ENCODE data around the gene TRAF2. TPM values are rescaled to one million over a fixed set of nuclear protein-coding genes. Genes with fewer than 3 reads are reported as not detected.

TRAF2 gene
- total RNA-seq, 1 experiment from 2014 or later, result 11.5 TPM

GRCh38 chr9:136963751-136964150 is 77.4 kb downstream of the TRAF2 start:
- intact Hi-C loops (cut with micrococcal nuclease), result no loop called here
- DNase-seq (no peak), ATAC-seq (no peak)
- Histone ChIP-seq H3K4me3 (ENCODE audit: low read length) (no peak overlapping the region), H3K79me2 (ENCODE audit: low read length) (no peaks in the 10 kb centered on the region), H4K20me1 (ENCODE audit: low read length) (no peaks in the 10 kb centered on the region), H3K4me2 (ENCODE audit: low read length) (no peak overlapping the region), H3K27me3 (ENCODE audit: low read length) (no peaks in the 10 kb centered on the region), H3K9me3 (ENCODE audit: low read length) (no peaks in the 10 kb centered on the region), H3K4me1 (ENCODE audit: insufficient read depth, low read length) (peaks cover 8% of the 10 kb centered on the region), H3K9ac (ENCODE audit: low read length) (no peak overlapping the region), H3K9me2 (replicated peaks; ENCODE audit: low read length) (no peaks in the 10 kb centered on the region), H2AFZ (ENCODE audit: low read length) (no peak overlapping the region), H3K36me3 (ENCODE audit: low read depth, low read length) (no peaks in the 10 kb centered on the region), H3K27ac (ENCODE audit: low read length) (no peak overlapping the region), H3F3A (ENCODE audit: low read length, unreplicated experiment) (no peaks in the 10 kb centered on the region)
- no TSS peak for BruUV-seq (replicated peaks)
- TF ChIP-seq EZH2phosphoT487 (IDR thresholded peaks at IDR 0.05; ENCODE audit: borderline replicate concordance, low read length) (no peak), EZH2 (IDR thresholded peaks at IDR 0.05; ENCODE audit: low read length, unreplicated experiment) (no peak)
- TF ChIP-seq, protein P1, sequence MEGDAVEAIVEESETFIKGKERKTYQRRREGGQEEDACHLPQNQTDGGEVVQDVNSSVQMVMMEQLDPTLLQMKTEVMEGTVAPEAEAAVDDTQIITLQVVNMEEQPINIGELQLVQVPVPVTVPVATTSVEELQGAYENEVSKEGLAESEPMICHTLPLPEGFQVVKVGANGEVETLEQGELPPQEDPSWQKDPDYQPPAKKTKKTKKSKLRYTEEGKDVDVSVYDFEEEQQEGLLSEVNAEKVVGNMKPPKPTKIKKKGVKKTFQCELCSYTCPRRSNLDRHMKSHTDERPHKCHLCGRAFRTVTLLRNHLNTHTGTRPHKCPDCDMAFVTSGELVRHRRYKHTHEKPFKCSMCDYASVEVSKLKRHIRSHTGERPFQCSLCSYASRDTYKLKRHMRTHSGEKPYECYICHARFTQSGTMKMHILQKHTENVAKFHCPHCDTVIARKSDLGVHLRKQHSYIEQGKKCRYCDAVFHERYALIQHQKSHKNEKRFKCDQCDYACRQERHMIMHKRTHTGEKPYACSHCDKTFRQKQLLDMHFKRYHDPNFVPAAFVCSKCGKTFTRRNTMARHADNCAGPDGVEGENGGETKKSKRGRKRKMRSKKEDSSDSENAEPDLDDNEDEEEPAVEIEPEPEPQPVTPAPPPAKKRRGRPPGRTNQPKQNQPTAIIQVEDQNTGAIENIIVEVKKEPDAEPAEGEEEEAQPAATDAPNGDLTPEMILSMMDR (conservative IDR thresholded peaks at IDR 0.05; ENCODE audit: low read depth, low read length), result no peak
- ChIA-PET POLR2A (ENCODE audit: unreplicated experiment) (no interaction called here), CTCF (no interaction called here)

DNA sequence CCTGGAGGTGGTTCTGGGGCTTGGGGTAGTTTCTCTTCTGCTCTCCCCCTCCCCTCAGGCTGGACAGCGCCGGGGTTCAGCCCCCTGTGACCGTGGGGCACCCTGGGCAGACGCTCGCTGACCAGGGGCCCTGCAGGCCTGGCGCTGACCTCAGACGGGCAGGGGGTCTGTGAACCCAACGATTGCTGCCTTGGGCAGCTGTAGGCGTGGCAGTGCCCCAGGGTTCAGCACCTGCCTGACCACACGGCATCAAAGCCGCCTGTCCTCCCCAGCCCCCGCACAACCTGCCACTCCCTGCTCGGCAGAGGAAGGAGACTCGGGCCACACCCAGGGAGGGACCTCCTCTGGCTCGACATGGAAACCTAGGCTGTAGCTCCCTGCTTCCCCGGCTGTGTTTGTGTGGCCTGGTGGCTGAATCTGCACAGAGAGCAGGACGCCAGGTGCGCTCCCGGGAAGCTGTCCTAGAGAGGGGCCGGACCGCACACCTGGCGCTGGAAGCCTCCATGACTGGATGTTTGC is 77.9 kb downstream of the TRAF2 start:
- DNase-seq (peak; percentile 18), ATAC-seq (peak; percentile 76)
- POLR2A ChIA-PET (ENCODE audit: unreplicated experiment), result no interaction called here
- no TSS peak for BruUV-seq (replicated peaks)
- Histone ChIP-seq H4K20me1 (ENCODE audit: low read length) (no peaks in the 10 kb centered on the region), H3K4me3 (ENCODE audit: low read length) (no peak overlapping the region), H3K27ac (ENCODE audit: low read length) (no peak overlapping the region), H3K79me2 (ENCODE audit: low read length) (no peaks in the 10 kb centered on the region), H3K9me3 (ENCODE audit: low read length) (no peaks in the 10 kb centered on the region), H3K9ac (ENCODE audit: low read length) (no peak overlapping the region), H3K4me2 (ENCODE audit: low read length) (peak overlapping the region; percentile 54), H2AFZ (ENCODE audit: low read length) (peak overlapping the region; percentile 55), H3K36me3 (ENCODE audit: low read depth, low read length) (no peaks in the 10 kb centered on the region), H3K27me3 (ENCODE audit: low read length) (no peaks in the 10 kb centered on the region), H3K4me1 (ENCODE audit: insufficient read depth, low read length) (peaks cover 8% of the 10 kb centered on the region), H3F3A (ENCODE audit: low read length, unreplicated experiment) (no peaks in the 10 kb centered on the region), H3K9me2 (replicated peaks; ENCODE audit: low read length) (no peaks in the 10 kb centered on the region)
- no peak for TF ChIP-seq EZH2 (IDR thresholded peaks at IDR 0.05; ENCODE audit: low read length, unreplicated experiment)
- TF ChIP-seq, protein P1 (conservative IDR thresholded peaks at IDR 0.05; ENCODE audit: low read depth, low read length), result no peak
- no peak for TF ChIP-seq EZH2phosphoT487 (IDR thresholded peaks at IDR 0.05; ENCODE audit: borderline replicate concordance, low read length)
- CTCF ChIA-PET, result interaction anchor here (0.5 to 0.7 kb wide), 2 partner anchors 11 to 16 kb away, joined by 3 to 7 read pairs; no protein-coding TSS in a partner anchor
- intact Hi-C loops (cut with micrococcal nuclease), result no loop called here

GRCh38 chr9:136964833-136965422 is 78.6 kb downstream of the TRAF2 start:
- Histone ChIP-seq H3K27me3 (ENCODE audit: low read length) (no peaks in the 10 kb centered on the region), H3K4me1 (ENCODE audit: insufficient read depth, low read length) (peaks cover 8% of the 10 kb centered on the region), H3K79me2 (ENCODE audit: low read length) (no peaks in the 10 kb centered on the region), H3K27ac (ENCODE audit: low read length) (no peak overlapping the region), H3K4me3 (ENCODE audit: low read length) (no peak overlapping the region), H4K20me1 (ENCODE audit: low read length) (no peaks in the 10 kb centered on the region), H3K9me3 (ENCODE audit: low read length) (no peaks in the 10 kb centered on the region), H3K9ac (ENCODE audit: low read length) (no peak overlapping the region), H3F3A (ENCODE audit: low read length, unreplicated experiment) (no peaks in the 10 kb centered on the region), H3K36me3 (ENCODE audit: low read depth, low read length) (no peaks in the 10 kb centered on the region), H2AFZ (ENCODE audit: low read length) (peak overlapping the region; percentile 55; the same call in 1 of the 2 replicates), H3K4me2 (ENCODE audit: low read length) (peak overlapping the region; percentile 54; the same call in 1 of the 2 replicates), H3K9me2 (replicated peaks; ENCODE audit: low read length) (no peaks in the 10 kb centered on the region)
- CTCF ChIA-PET, result interaction anchor here (0.5 to 0.7 kb wide), 2 partner anchors 10 to 17 kb away, joined by 3 to 7 read pairs; no protein-coding TSS in a partner anchor
- TF ChIP-seq, protein P1 (conservative IDR thresholded peaks at IDR 0.05; ENCODE audit: low read depth, low read length), result no peak
- no peak for TF ChIP-seq EZH2phosphoT487 (IDR thresholded peaks at IDR 0.05; ENCODE audit: borderline replicate concordance, low read length)
- no peak for TF ChIP-seq EZH2 (IDR thresholded peaks at IDR 0.05; ENCODE audit: low read length, unreplicated experiment)
- POLR2A ChIA-PET (ENCODE audit: unreplicated experiment), result no interaction called here
- intact Hi-C loops (cut with micrococcal nuclease), result no loop called here
- ATAC-seq (no peak), DNase-seq (no peak)
- BruUV-seq (replicated peaks), result no TSS peak

Measured in PC-3 (cell line).